H1 (cell line): ENCODE results near the gene MIER1.

Experiments used
- ATF3 ChIP-seq: IDR thresholded peaks from 2 replicates; pipeline ENCODE4 v1.6.1; 2011; ENCODE audit warnings: low read depth, mild to moderate bottlenecking, low read length; ENCODE audit not compliant: insufficient read depth
- CTCF ChIP-seq, 3 experiments: IDR thresholded peaks; 1 replicate in 2 of 3; 2 replicates in 1 of 3; pipeline versions ENCODE4 v1.5.1 to v1.6.1; 2011; ENCODE audit warnings: low read length in 3 of 3, mild to moderate bottlenecking in 3 of 3, inconsistent platforms in 2 of 3, low read depth in 1 of 3, moderate library complexity in 1 of 3; ENCODE audit not compliant: insufficient read depth in 1 of 3; ENCODE audit errors: control extremely low read depth in 1 of 3

DNA sequence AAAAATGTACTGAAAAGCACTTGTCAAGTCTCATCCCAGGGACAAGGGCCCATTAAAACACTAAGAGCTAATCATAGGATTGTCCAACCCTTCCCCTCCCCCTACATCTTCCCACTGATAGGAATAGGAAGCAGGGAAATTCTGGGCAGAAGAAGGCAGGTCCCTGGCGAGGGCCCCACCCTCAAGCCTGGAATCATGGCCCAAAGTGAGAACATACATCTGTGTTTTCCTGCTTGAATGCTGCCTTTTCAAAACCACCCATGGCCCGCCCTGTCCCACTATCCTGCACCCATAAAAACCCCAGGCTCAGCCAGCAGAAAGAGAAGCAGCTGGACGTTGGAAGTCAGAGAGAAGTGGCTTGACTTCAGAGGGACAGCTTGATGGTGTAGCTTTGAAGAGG lies 5.0 kb upstream of the MIER1 start:
- TF ChIP-seq CTCF (IDR thresholded peaks at IDR 0.05; ENCODE audit: control extremely low read depth in 1 of 3, insufficient read depth in 1 of 3, low read depth in 1 of 3, low read length in 3 of 3) (no peak), ATF3 (no peak)
